Measurements from ENCODE around the gene RNASET2.

GRCh38 chr6:166955121-166955864 lies 1.1 kb downstream of the RNASET2 start:
- TF ChIP-seq MAX (IDR thresholded peaks at IDR 0.05), result no peak
- TF ChIP-seq CTCF (IDR thresholded peaks at IDR 0.05), result no peak
- TF ChIP-seq RAD21 (conservative IDR thresholded peaks at IDR 0.05 in 1 of 2, IDR thresholded peaks at IDR 0.05 in 1 of 2), result no peak
- TF ChIP-seq POLR2A (IDR thresholded peaks at IDR 0.05; ENCODE audit: low read length), result no peak
- TF ChIP-seq ZFP36 (IDR thresholded peaks at IDR 0.05; ENCODE audit: borderline replicate concordance, partially characterized antibody), result no peak
- TF ChIP-seq JUN (IDR thresholded peaks at IDR 0.05), result no peak
- TF ChIP-seq EP300 (IDR thresholded peaks at IDR 0.05), result no peak
- no peak for TF ChIP-seq CHD4 (IDR thresholded peaks at IDR 0.05; ENCODE audit: borderline replicate concordance)

Data from A549 (cell line).